Kidney glomerular epithelial cell (primary cell): ENCODE measurements around the gene QSOX2.

Source experiments
- DNase-seq: peaks from one replicate; lab custom pipeline; 2025; lab: John Stamatoyannopoulos, UW

Gene QSOX2

GRCh38 chr9:136204145-136204805 is 41.3 kb downstream of the QSOX2 start:
- no peak for DNase-seq

- no peak for DNase-seq
These were observed 42.0 kb downstream of the QSOX2 start for GRCh38 chr9:136203408-136204144.

GRCh38 chr9:136202454-136203407 is 42.9 kb downstream of the QSOX2 start:
- no peak for DNase-seq

- DNase-seq, result no peak
These were observed 43.8 kb downstream of the QSOX2 start for GRCh38 chr9:136201609-136202453.

GRCh38 chr9:136201174-136201573 is 44.4 kb downstream of the QSOX2 start:
- DNase-seq, result no peak

GRCh38 chr9:136200424-136200823 is 45.2 kb downstream of the QSOX2 start:
- DNase-seq, result no peak

GRCh38 chr9:136199391-136200288 is 46.0 kb downstream of the QSOX2 start:
- no peak for DNase-seq

- no peak for DNase-seq
These were observed 47.0 kb downstream of the QSOX2 start for GRCh38 chr9:136198605-136199083.

GRCh38 chr9:136197930-136198604 is 47.5 kb downstream of the QSOX2 start:
- no peak for DNase-seq

GRCh38 chr9:136197084-136197875 is 48.3 kb downstream of the QSOX2 start:
- DNase-seq, result no peak

- no peak for DNase-seq
These were observed 49.1 kb downstream of the QSOX2 start for GRCh38 chr9:136196404-136197083.

- DNase-seq, result no peak
These were observed 51.1 kb downstream of the QSOX2 start for GRCh38 chr9:136194540-136194939.

GRCh38 chr9:136193891-136194279 is 51.7 kb downstream of the QSOX2 start:
- DNase-seq, result no peak

GRCh38 chr9:136193127-136193890 is 52.3 kb downstream of the QSOX2 start:
- DNase-seq, result no peak

GRCh38 chr9:136192289-136193126 is 53.1 kb downstream of the QSOX2 start:
- DNase-seq, result no peak

- no peak for DNase-seq
These were observed 53.7 kb downstream of the QSOX2 start for GRCh38 chr9:136191960-136192286.
